ENCODE results near the gene PSAT1. TPM values are rescaled to one million over a fixed set of nuclear protein-coding genes. Genes with fewer than 3 reads are reported as not detected.

Gene PSAT1
- 71.8 and 81.1 TPM in 2 replicates for polyA plus RNA-seq

GRCh38 chr9:78296893-78297671, at the start of gene PSAT1:
Gene PSAT1, plus strand, starts transcription at chr9:78297125. Its CDS starts 86 bp downstream, at chr9:78297211.

Other genes with a start within 250 kb of the PSAT1 start
- gene CEP78, start 61.0 kb upstream of the PSAT1 start, polyA plus RNA-seq: 1.8 and 3.1 TPM in 2 replicates